GM12873 (cell line): ENCODE data around the gene ABLIM3.

Source experiments
- TF ChIP-seq, protein P1 (sequence below): IDR thresholded peaks from 2 replicates; pipeline ENCODE4 v1.5.1; 2012; ENCODE audit warnings: low read depth, mild to moderate bottlenecking, moderate library complexity, low read length, control low read depth; ENCODE audit not compliant: insufficient read depth; ENCODE audit errors: missing control alignments

ABLIM3 gene

GRCh38 chr5:149195962-149196361 lies 54.7 kb downstream of the ABLIM3 start:
- TF ChIP-seq, protein P1, sequence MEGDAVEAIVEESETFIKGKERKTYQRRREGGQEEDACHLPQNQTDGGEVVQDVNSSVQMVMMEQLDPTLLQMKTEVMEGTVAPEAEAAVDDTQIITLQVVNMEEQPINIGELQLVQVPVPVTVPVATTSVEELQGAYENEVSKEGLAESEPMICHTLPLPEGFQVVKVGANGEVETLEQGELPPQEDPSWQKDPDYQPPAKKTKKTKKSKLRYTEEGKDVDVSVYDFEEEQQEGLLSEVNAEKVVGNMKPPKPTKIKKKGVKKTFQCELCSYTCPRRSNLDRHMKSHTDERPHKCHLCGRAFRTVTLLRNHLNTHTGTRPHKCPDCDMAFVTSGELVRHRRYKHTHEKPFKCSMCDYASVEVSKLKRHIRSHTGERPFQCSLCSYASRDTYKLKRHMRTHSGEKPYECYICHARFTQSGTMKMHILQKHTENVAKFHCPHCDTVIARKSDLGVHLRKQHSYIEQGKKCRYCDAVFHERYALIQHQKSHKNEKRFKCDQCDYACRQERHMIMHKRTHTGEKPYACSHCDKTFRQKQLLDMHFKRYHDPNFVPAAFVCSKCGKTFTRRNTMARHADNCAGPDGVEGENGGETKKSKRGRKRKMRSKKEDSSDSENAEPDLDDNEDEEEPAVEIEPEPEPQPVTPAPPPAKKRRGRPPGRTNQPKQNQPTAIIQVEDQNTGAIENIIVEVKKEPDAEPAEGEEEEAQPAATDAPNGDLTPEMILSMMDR = no peak

- TF ChIP-seq, protein P1 = no peak
Measured at GRCh38 chr5:149198148-149198547, 56.9 kb downstream of the ABLIM3 start.

DNA sequence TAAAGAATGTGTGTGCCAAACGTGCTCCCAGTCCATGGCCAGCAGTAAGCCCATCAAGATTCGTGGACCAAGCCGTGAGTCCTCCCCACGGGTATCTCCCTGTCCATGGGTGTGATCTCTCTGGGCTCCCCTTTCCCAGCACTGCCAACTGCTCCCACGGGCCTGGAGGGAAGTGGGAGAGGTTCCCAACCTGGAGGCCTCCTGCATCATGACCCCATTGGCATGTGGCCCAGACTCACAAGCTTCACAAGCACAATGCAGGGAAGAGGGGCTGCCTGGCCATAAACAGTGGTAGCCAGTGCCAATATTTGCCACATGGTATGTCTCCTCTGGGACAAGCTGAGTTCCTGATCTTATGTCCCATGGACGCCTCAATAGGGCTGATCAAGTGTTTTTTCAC lies 59.1 kb downstream of the ABLIM3 start:
- TF ChIP-seq, protein P1 = no peak

GRCh38 chr5:149201121-149201637 lies 59.9 kb downstream of the ABLIM3 start:
- TF ChIP-seq, protein P1 = no peak

GRCh38 chr5:149202910-149203451 lies 61.7 kb downstream of the ABLIM3 start:
- TF ChIP-seq, protein P1 = no peak

DNA sequence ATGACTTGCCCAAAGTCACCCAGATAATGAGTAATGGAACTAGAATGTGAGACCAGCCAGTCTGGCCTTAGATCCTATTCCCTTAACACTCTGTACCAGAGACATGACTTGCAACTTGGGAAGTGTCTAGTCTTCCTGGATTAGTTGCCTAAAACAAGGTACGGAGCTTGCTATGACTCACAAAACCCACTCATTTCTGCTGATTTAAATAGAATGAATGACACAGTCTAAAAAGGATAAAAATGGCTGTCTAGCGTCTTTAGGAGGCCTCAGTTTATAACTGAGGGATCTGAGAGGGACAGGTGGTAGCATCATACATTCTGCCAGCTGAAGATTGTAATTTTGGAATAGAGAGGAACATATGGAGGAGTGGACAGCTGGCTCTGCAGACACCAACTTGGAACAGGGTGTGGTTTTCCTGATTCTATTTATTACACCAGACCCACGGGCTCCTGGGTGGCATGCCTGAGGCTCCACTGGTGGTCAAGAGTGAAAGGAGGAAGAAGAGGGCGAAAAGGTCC lies 62.7 kb downstream of the ABLIM3 start:
- TF ChIP-seq, protein P1 = no peak

DNA sequence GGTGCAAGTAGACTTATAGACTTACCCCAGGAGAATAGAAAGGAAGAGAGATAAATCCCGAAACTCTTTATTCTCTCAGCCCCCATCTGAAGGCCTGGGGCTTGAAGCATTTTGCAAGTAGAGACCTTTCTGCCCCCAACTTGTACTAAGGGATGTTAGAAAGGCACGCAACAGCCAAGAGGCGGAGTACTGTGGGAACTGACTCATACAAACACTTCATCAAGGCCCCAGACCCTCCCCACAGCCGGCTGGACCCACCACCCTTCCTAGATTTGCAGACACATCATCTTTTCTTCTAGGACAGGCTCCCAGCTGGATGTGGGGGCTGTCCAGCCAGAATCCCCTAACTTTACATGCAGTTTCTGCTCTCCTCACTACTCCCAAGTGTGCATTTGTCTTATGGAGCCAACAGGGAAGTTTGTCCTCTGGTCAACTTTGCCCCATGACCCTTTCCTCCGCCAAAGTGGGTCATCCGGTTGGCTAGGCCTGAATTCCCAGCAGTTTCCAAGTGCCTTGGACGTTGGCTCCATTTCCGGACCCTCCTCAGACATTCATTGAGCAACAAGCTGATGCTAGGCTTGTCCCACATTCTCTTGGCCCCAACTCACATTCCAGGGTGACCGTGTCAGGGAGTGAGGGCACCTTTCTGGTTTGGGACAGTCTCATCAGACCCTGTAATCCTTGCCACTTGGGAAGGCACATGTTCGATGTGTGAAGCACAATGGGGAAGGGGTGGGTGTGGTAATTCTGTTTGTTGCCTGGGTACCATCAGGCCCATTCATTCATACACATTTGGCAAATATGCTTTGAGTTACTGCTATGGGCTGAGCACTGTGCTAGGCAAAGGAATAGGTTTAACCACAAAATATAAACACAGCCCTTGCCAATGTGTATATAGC lies 64.6 kb downstream of the ABLIM3 start:
- TF ChIP-seq, protein P1 = no peak
